Spleen (tissue), 11 donors: ENCODE results near the gene LPP. TPM values are rescaled to one million over a fixed set of nuclear protein-coding genes. Genes with fewer than 3 reads are reported as not detected.

Experiments used
- DNase-seq: peaks from one replicate; pipeline ENCODE4 v3.0.0-alpha.2; 2020
- H3K27ac ChIP-seq, 8 donors: fragments of 200-600 bp; sonication (generic) in 7 of 8; 1 replicate in 4 of 8; 2 replicates in 4 of 8; pipeline versions ENCODE4 v1.5.0 to v1.8.0; 2016 to 2021; ENCODE audit warnings: inconsistent platforms in 4 of 8, mild to moderate bottlenecking in 4 of 8, moderate library complexity in 1 of 8
- H3K27me3 ChIP-seq, 7 donors: fragments of 200-600 bp; sonication (generic) in 6 of 7; replicated peaks in 1 of 7; 1 replicate in 4 of 7; 2 replicates in 3 of 7; pipeline versions ENCODE4 v1.5.0 to v1.8.0; 2016 to 2021; ENCODE audit warnings: inconsistent platforms in 3 of 7, mild to moderate bottlenecking in 1 of 7
- H3K36me3 ChIP-seq, 6 donors: fragments of 200-600 bp; sonication (generic) in 5 of 6; 1 replicate in 4 of 6; 2 replicates in 2 of 6; pipeline versions ENCODE4 v1.5.0 to v1.8.0; 2016 to 2021; ENCODE audit warnings: inconsistent platforms in 2 of 6
- H3K4me1 ChIP-seq, 6 donors: fragments of 200-600 bp; sonication (generic) in 5 of 6; 1 replicate in 3 of 6; 2 replicates in 3 of 6; pipeline versions ENCODE4 v1.5.0 to v1.8.0; 2016 to 2021; ENCODE audit warnings: inconsistent platforms in 3 of 6
- H3K4me3 ChIP-seq, 8 donors: fragments of 200-600 bp; sonication (generic) in 7 of 8; 1 replicate in 4 of 8; 2 replicates in 4 of 8; pipeline versions ENCODE4 v1.5.0 to v1.8.0; 2016 to 2021; ENCODE audit warnings: inconsistent platforms in 4 of 8, mild to moderate bottlenecking in 4 of 8, moderate library complexity in 2 of 8
- H3K9me3 ChIP-seq, 8 donors: fragments of 200-600 bp; sonication (generic) in 7 of 8; 1 replicate in 4 of 8; 2 replicates in 4 of 8; pipeline versions ENCODE4 v1.5.0 to v1.8.0; 2016 to 2021; ENCODE audit warnings: inconsistent platforms in 4 of 8
- POLR2A ChIP-seq, 3 donors: fragments of 450-650 bp; IDR thresholded peaks; one replicate each; pipeline ENCODE4 v1.5.1; 2017; ENCODE audit warnings: antibody characterized with exemption in 3 of 3, mild to moderate bottlenecking in 1 of 3
- POLR2AphosphoS5 ChIP-seq, 3 donors: sonication (generic); formaldehyde crosslinking; IDR thresholded peaks; one replicate each; pipeline ENCODE4 v1.5.1; 2017; ENCODE audit warnings: antibody characterized with exemption in 3 of 3
- WGBS, 5 donors: extraction: QIAGEN DNeasy Blood & Tissue Kit in 3 of 5; methylation state at CpG; one replicate each; pipeline versions ENCODE4 v1.1.5 to v1.1.7; 2013 to 2018; 5-methylcytosine and 5-hydroxymethylcytosine counted together
- intact Hi-C: fragments of 100-400 bp; cut with DNase I; formaldehyde crosslinking; loops from one replicate; pipeline ENCODE4 v1.15.0; 2023; ENCODE audit warnings: low total_unique reads
- polyA plus RNA-seq, 3 donors: library from polyadenylated mRNA; stranded (reverse); fragments of 200-250 nt; gene quantifications; one replicate each; pipeline ENCODE4 v1.2.1, GENCODE V29; 2013
- total RNA-seq, 7 donors: library from RNA; depleted of rRNA in 3 of 7; stranded (reverse); fragments of >200 nt in 3 of 7; fragmentation: NEBNext Ultra II Directional in 4 of 7; extraction: Animal tissue kit (Norgen Biotek cat#: 25700) in 4 of 7; gene quantifications; one replicate each; pipeline versions ENCODE4 v1.1.0 to v1.2.1, GENCODE V29; 2016 to 2021
- TF ChIP-seq, protein P1 (sequence below), 11 experiments: fragments of 200-600 bp in 7 of 11; fragments of 450-650 bp in 4 of 11; sonication (generic) in 4 of 11; IDR thresholded peaks in 8 of 11; conservative IDR thresholded peaks in 3 of 11; 1 replicate in 7 of 11; 2 replicates in 4 of 11; pipeline versions ENCODE4 v1.4.0 to v1.8.0; 2016 to 2021; ENCODE audit warnings: antibody characterized with exemption in 11 of 11, inconsistent platforms in 4 of 11, mild to moderate bottlenecking in 1 of 11
- donor health status: healthy with polysubstance abuse.
- donor health status: DM: no; HTN: no; CAD: no; lungs with moderate emphysema.
- donor health status: DM: no; HTN: no; CAD: no.
- donor health status: Bipolar disorder and iron deficiency.
- donor health status: healthy.
- donor health status: DM: no; HTN: no; CAD: no.
- donor health status: DM: yes; HTN: yes; CAD: no.

The LPP gene
- total and polyA plus RNA-seq, 10 donors = 2.4 to 270 (median 156) TPM

GRCh38 chr3:188728371-188728896 lies 574.5 kb downstream of the LPP start:
- Histone ChIP-seq H3K4me1 (peaks cover 0 to 16% (median 13%) of the 10 kb centered on the region in 6 donors), H3K9me3 (no peaks in the 10 kb centered on the region), H3K4me3 (no peak overlapping the region), H3K27me3 (no peaks in the 10 kb centered on the region), H3K36me3 (no peaks in the 10 kb centered on the region), H3K27ac (no peak overlapping the region)
- DNase-seq = no peak
- 0 to 58% (median 4%) methylated on average over 1 of the region's 1 CpG for WGBS, 5 donors
- TF ChIP-seq, protein P1, sequence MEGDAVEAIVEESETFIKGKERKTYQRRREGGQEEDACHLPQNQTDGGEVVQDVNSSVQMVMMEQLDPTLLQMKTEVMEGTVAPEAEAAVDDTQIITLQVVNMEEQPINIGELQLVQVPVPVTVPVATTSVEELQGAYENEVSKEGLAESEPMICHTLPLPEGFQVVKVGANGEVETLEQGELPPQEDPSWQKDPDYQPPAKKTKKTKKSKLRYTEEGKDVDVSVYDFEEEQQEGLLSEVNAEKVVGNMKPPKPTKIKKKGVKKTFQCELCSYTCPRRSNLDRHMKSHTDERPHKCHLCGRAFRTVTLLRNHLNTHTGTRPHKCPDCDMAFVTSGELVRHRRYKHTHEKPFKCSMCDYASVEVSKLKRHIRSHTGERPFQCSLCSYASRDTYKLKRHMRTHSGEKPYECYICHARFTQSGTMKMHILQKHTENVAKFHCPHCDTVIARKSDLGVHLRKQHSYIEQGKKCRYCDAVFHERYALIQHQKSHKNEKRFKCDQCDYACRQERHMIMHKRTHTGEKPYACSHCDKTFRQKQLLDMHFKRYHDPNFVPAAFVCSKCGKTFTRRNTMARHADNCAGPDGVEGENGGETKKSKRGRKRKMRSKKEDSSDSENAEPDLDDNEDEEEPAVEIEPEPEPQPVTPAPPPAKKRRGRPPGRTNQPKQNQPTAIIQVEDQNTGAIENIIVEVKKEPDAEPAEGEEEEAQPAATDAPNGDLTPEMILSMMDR (IDR thresholded peaks at IDR 0.05 in 8 of 11, conservative IDR thresholded peaks at IDR 0.05 in 3 of 11) = no peak
- TF ChIP-seq POLR2A (IDR thresholded peaks at IDR 0.05) = no peak
- no peak for TF ChIP-seq POLR2AphosphoS5 (IDR thresholded peaks at IDR 0.05)
- intact Hi-C loops = no loop called here

DNA sequence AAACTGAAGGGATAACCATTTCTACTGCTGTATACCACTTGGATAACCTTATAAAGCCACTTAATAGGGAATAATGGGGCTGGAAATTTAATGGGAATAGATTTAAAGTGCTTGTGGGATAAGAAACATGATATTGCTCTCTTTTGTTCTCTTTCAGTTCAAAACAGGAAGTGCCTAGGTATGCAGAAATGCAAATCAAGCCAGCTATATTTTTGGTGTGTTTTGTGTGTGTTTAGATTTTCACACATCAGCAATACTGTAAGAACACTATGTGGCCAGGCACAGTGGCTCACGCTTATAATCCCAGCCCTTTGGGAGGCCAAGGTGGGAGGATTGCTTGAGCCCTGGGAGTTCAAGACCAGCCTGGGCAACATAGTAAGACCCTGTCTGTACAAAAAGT lies 575.5 kb downstream of the LPP start:
- Histone ChIP-seq H3K27me3 (no peaks in the 10 kb centered on the region), H3K4me3 (no peak overlapping the region), H3K36me3 (no peaks in the 10 kb centered on the region), H3K4me1 (peaks cover 0 to 16% (median 13%) of the 10 kb centered on the region in 6 donors), H3K27ac (peak overlapping the region in 2 of 8 donors; percentile 19 to 47), H3K9me3 (no peaks in the 10 kb centered on the region)
- WGBS, 5 donors = 47 to 73% (median 65%) methylated on average over 1 of the region's 1 CpG
- DNase-seq = no peak
- no peak for TF ChIP-seq POLR2A (IDR thresholded peaks at IDR 0.05)
- TF ChIP-seq, protein P1 (IDR thresholded peaks at IDR 0.05 in 8 of 11, conservative IDR thresholded peaks at IDR 0.05 in 3 of 11) = no peak
- TF ChIP-seq POLR2AphosphoS5 (IDR thresholded peaks at IDR 0.05) = no peak
- intact Hi-C loops = no loop called here

GRCh38 chr3:188734395-188734794 lies 580.4 kb downstream of the LPP start:
- TF ChIP-seq POLR2A (IDR thresholded peaks at IDR 0.05) (no peak), POLR2AphosphoS5 (IDR thresholded peaks at IDR 0.05) (no peak)
- TF ChIP-seq, protein P1 (IDR thresholded peaks at IDR 0.05 in 8 of 11, conservative IDR thresholded peaks at IDR 0.05 in 3 of 11) = no peak
- H3K27me3 ChIP-seq = no peaks in the 10 kb centered on the region
- H3K9me3 ChIP-seq = no peaks in the 10 kb centered on the region
- peaks cover 0 to 10% (median 5%) of the 10 kb centered on the region in 6 donors for H3K4me1 ChIP-seq
- 46 to 100% (median 94%) methylated on average over 1 of the region's 1 CpG for WGBS, 5 donors
- intact Hi-C loops = no loop called here
- no peak overlapping the region for H3K27ac ChIP-seq
- H3K4me3 ChIP-seq = no peak overlapping the region
- no peak for DNase-seq
- H3K36me3 ChIP-seq = no peaks in the 10 kb centered on the region

DNA sequence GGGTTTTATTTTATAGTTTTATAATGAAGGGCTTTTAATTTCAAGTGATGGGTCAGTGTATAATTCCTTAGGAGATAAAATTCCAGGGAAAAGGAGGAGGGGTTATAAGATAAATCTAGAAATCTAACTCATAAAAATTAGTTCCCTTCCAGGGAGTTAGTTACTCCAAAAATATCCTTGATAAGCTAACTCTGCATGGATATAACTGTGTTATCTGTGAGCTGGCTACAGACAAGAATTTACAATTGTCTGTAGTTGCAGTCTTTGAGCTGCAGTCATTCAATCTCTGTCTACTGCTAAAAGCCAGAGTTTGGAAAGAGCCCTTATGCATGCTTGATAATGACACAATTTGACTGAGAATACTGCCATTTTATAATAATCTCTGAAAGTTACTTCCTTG lies 585.6 kb downstream of the LPP start:
- H3K4me1 ChIP-seq = no peaks in the 10 kb centered on the region
- H3K27ac ChIP-seq = no peak overlapping the region
- intact Hi-C loops = no loop called here
- no peak overlapping the region for H3K4me3 ChIP-seq
- H3K27me3 ChIP-seq = no peaks in the 10 kb centered on the region
- TF ChIP-seq POLR2A (IDR thresholded peaks at IDR 0.05) (no peak), POLR2AphosphoS5 (IDR thresholded peaks at IDR 0.05) (no peak)
- TF ChIP-seq, protein P1 (IDR thresholded peaks at IDR 0.05 in 8 of 11, conservative IDR thresholded peaks at IDR 0.05 in 3 of 11) = no peak
- no peak for DNase-seq
- H3K36me3 ChIP-seq = no peaks in the 10 kb centered on the region
- no peaks in the 10 kb centered on the region for H3K9me3 ChIP-seq
